H1 (cell line): ENCODE measurements around the gene RALGDS.

ENCODE experiments used
- SP4 ChIP-seq: IDR thresholded peaks from 2 replicates; pipeline ENCODE4 v1.6.1; 2012; ENCODE audit warnings: low read length, inconsistent platforms
- TF ChIP-seq, protein P1 (sequence below), 3 experiments: IDR thresholded peaks; 1 replicate in 2 of 3; 2 replicates in 1 of 3; pipeline versions ENCODE4 v1.5.1 to v1.6.1; 2011; ENCODE audit warnings: low read length in 3 of 3, mild to moderate bottlenecking in 3 of 3, inconsistent platforms in 2 of 3, low read depth in 1 of 3, moderate library complexity in 1 of 3; ENCODE audit not compliant: insufficient read depth in 1 of 3; ENCODE audit errors: control extremely low read depth in 1 of 3

DNA sequence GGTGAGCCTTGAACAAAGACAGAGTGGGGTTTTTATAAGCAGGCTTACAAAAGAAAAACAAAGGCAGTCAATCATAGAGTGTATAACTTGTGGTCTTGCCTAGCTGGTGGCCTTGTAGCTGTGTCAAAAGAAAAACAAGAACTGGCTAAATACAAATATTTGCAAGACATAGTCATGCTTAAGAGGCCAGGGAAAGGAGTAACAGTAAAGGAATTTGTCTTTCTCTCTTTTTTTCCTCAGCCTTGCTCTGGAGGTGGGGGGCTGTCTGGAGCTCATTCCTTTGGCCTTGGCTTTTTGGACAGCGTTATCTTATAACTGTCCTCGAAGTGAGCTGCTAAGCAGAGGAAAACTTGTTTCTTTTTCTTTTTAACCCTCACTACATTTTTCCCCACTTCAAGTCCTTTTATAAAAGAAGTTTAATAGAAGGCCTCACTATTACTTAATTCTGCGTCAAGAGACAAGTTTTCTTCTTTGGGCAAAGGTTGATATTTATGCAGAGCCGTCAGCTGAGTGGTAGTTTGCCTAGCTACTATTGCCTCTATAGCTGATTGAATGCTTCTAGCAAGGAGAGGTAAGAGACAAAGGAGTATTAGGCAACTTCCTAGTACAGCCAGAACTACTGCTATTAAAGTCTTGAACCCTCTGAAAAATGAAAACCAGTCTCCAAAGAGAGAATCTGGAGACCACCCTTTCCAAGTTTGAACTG lies 45.0 kb downstream of the RALGDS start:
- TF ChIP-seq, protein P1, sequence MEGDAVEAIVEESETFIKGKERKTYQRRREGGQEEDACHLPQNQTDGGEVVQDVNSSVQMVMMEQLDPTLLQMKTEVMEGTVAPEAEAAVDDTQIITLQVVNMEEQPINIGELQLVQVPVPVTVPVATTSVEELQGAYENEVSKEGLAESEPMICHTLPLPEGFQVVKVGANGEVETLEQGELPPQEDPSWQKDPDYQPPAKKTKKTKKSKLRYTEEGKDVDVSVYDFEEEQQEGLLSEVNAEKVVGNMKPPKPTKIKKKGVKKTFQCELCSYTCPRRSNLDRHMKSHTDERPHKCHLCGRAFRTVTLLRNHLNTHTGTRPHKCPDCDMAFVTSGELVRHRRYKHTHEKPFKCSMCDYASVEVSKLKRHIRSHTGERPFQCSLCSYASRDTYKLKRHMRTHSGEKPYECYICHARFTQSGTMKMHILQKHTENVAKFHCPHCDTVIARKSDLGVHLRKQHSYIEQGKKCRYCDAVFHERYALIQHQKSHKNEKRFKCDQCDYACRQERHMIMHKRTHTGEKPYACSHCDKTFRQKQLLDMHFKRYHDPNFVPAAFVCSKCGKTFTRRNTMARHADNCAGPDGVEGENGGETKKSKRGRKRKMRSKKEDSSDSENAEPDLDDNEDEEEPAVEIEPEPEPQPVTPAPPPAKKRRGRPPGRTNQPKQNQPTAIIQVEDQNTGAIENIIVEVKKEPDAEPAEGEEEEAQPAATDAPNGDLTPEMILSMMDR (IDR thresholded peaks at IDR 0.05; ENCODE audit: control extremely low read depth in 1 of 3, insufficient read depth in 1 of 3, low read depth in 1 of 3, low read length in 3 of 3), result no peak
- TF ChIP-seq SP4, result no peak
